A549 (cell line): Measurements from ENCODE around the gene TNFSF4. TPM values are rescaled to one million over a fixed set of nuclear protein-coding genes. Genes with fewer than 3 reads are reported as not detected.

ENCODE experiments used
- ATAC-seq, 2 experiments: fragments of 200-7000 bp in 1 of 2; fragments of >200 bp in 1 of 2; cut with Nextera tagmentation in 1 of 2; cut with Tn5 transposase in 1 of 2; 3 replicates each; pipeline versions ENCODE4 v1.8.0 to v1.9.1; 2018 to 2020; ENCODE audit warnings: mild to moderate bottlenecking in 1 of 2, moderate library complexity in 1 of 2
- CTCF ChIA-PET: fragments of 300-600 bp; sonication (Branson Sonifier 250); formaldehyde crosslinking; extraction: SDS; loops from one replicate; lab custom pipeline; 2021; ENCODE audit warnings: antibody characterized with exemption, inconsistent platforms; lab: Yijun Ruan, JAX
- POLR2A ChIA-PET: fragments of 350-600 bp; formaldehyde crosslinking; extraction: SDS; loops from one replicate; lab custom pipeline; 2021; ENCODE audit warnings: antibody characterized with exemption, inconsistent platforms; lab: Yijun Ruan, JAX
- DNase-seq, 2 experiments: peaks; one replicate each; pipeline versions ENCODE4 v3.0.0 to v3.0.0-alpha.2; 2011 to 2016; ENCODE audit warnings: low read depth in 1 of 2, low spot score in 1 of 2
- FAIRE-seq: peaks from 2 replicates; lab custom pipeline; 2011; peaks lifted over from hg19 to GRCh38; lab: Jason Lieb, UNC
- H3K27ac ChIP-seq, 2 experiments: fragments of >200 bp; sonication (Bioruptor Twin); formaldehyde crosslinking; 3 replicates each; pipeline ENCODE4 v1.5.1; 2016 to 2017
- H3K4me1 ChIP-seq: fragments of >200 bp; sonication (Bioruptor Twin); formaldehyde crosslinking; 3 replicates; pipeline ENCODE4 v1.6.1; 2016
- H3K4me2 ChIP-seq: fragments of >200 bp; sonication (Bioruptor Twin); formaldehyde crosslinking; 3 replicates; pipeline ENCODE4 v1.6.1; 2016
- H3K4me3 ChIP-seq: fragments of >200 bp; sonication (Bioruptor Twin); formaldehyde crosslinking; 3 replicates; pipeline ENCODE4 v1.5.1; 2016
- H3K9me3 ChIP-seq: fragments of >200 bp; sonication (Bioruptor Twin); formaldehyde crosslinking; 3 replicates; pipeline ENCODE4 v1.6.1; 2016
- BHLHE40 ChIP-seq: IDR thresholded peaks from 2 replicates; pipeline ENCODE4 v1.6.1; 2012; ENCODE audit warnings: low read depth, low read length, inconsistent platforms
- CEBPB ChIP-seq, 2 experiments: fragments of >200 bp in 1 of 2; sonication (Bioruptor Twin) in 1 of 2; formaldehyde crosslinking in 1 of 2; IDR thresholded peaks; 2 replicates each; pipeline ENCODE4 v1.6.1; 2012 to 2016
- EHF ChIP-seq: fragments of 250-450 bp; sonication (Bioruptor Pico); IDR thresholded peaks from 2 replicates; pipeline ENCODE4 v1.5.0; 2020; ENCODE audit warnings: mild to moderate bottlenecking
- EP300 ChIP-seq, 2 experiments: fragments of >200 bp; sonication (Bioruptor Twin); formaldehyde crosslinking; IDR thresholded peaks; 2 replicates in 1 of 2; 3 replicates in 1 of 2; pipeline ENCODE4 v1.6.1; 2016 to 2017
- FOSL2 ChIP-seq, 2 experiments: fragments of 450-650 bp in 1 of 2; fragments of >200 bp in 1 of 2; sonication (Bioruptor Twin) in 1 of 2; formaldehyde crosslinking; IDR thresholded peaks; 2 replicates each; pipeline versions ENCODE4 v1.5.0 to v1.6.1; 2016 to 2020; ENCODE audit warnings: mild to moderate bottlenecking in 1 of 2, moderate library complexity in 1 of 2
- HES2 ChIP-seq: fragments of >200 bp; sonication (Bioruptor Twin); formaldehyde crosslinking; IDR thresholded peaks from 2 replicates; pipeline ENCODE4 v1.6.1; 2016
- HEYL ChIP-seq: fragments of 250-450 bp; sonication (Bioruptor Pico); IDR thresholded peaks from 2 replicates; pipeline ENCODE4 v1.8.0; 2021; ENCODE audit warnings: mild to moderate bottlenecking, moderate library complexity
- HMGXB4 ChIP-seq: fragments of 250-450 bp; sonication (Bioruptor Pico); IDR thresholded peaks from 2 replicates; pipeline ENCODE4 v1.5.0; 2021; ENCODE audit warnings: mild to moderate bottlenecking, moderate library complexity, borderline replicate concordance
- HOXB13 ChIP-seq: fragments of 250-450 bp; sonication (Bioruptor Pico); IDR thresholded peaks from 2 replicates; pipeline ENCODE4 v1.5.0; 2020; ENCODE audit warnings: low read depth, mild to moderate bottlenecking, moderate library complexity
- MAZ ChIP-seq: fragments of 150-350 bp; IDR thresholded peaks from 2 replicates; pipeline ENCODE4 v1.6.1; 2014; ENCODE audit warnings: antibody characterized with exemption, low read depth, low read length, borderline replicate concordance
- NPAS2 ChIP-seq: fragments of 250-450 bp; sonication (Bioruptor Pico); IDR thresholded peaks from 2 replicates; pipeline ENCODE4 v1.8.0; 2022; ENCODE audit warnings: mild to moderate bottlenecking, moderate library complexity, borderline replicate concordance
- PHF8 ChIP-seq: fragments of 200-600 bp; sonication (generic); IDR thresholded peaks from 2 replicates; pipeline ENCODE4 v1.6.1; 2016; ENCODE audit warnings: low read depth, mild to moderate bottlenecking, antibody characterized with exemption, moderate library complexity, borderline replicate concordance
- RNF2 ChIP-seq: fragments of 200-600 bp; sonication (generic); IDR thresholded peaks from 2 replicates; pipeline ENCODE4 v1.6.1; 2016; ENCODE audit warnings: low read depth, mild to moderate bottlenecking, antibody characterized with exemption, moderate library complexity, borderline replicate concordance
- SMC3 ChIP-seq: fragments of >200 bp; sonication (Bioruptor Twin); formaldehyde crosslinking; IDR thresholded peaks from 3 replicates; pipeline ENCODE4 v1.6.1; 2018; ENCODE audit warnings: inconsistent platforms
- SREBF2 ChIP-seq: fragments of 450-650 bp; IDR thresholded peaks from 2 replicates; pipeline ENCODE4 v1.6.1; 2014; ENCODE audit warnings: mild to moderate bottlenecking, moderate library complexity
- TP53 ChIP-seq: fragments of 250-450 bp; sonication (Bioruptor Pico); IDR thresholded peaks from 2 replicates; pipeline ENCODE4 v1.5.0; 2021; ENCODE audit warnings: mild to moderate bottlenecking, moderate library complexity
- ZC3H11A ChIP-seq: fragments of 450-650 bp; IDR thresholded peaks from 2 replicates; pipeline ENCODE4 v1.6.1; 2014; ENCODE audit warnings: antibody characterized with exemption, mild to moderate bottlenecking
- ZFP36 ChIP-seq: fragments of 450-650 bp; IDR thresholded peaks from 2 replicates; pipeline ENCODE4 v1.6.1; 2014; ENCODE audit warnings: borderline replicate concordance; ENCODE audit not compliant: partially characterized antibody
- ZSCAN20 ChIP-seq: fragments of 250-450 bp; sonication (Bioruptor Pico); IDR thresholded peaks from 2 replicates; pipeline ENCODE4 v1.8.0; 2022; ENCODE audit warnings: mild to moderate bottlenecking, moderate library complexity
- WGBS: methylation state at CpG from one replicate; pipeline ENCODE4 v1.1.6; 2017; ENCODE audit errors: missing lambda C conversion rate; 5-methylcytosine and 5-hydroxymethylcytosine counted together
- polyA plus RNA-seq, 4 experiments: library from polyadenylated mRNA; depleted of rRNA in 3 of 4; stranded (reverse); fragments of >200 nt; fragmentation: RNase III in 1 of 4; extraction: RNeasy Plus Mini Kit Qiagen cat#74134 plus additional on column Dnase treatment in 1 of 4; gene quantifications; 2 replicates in 3 of 4; 3 replicates in 1 of 4; pipeline ENCODE4 v1.2.3, GENCODE V29; 2011 to 2017
- TF ChIP-seq, protein P1 (sequence below): IDR thresholded peaks from 2 replicates; pipeline ENCODE4 v1.6.1; 2012; ENCODE audit warnings: low read depth, borderline replicate concordance
- TF ChIP-seq, protein P2 (sequence below): IDR thresholded peaks from 2 replicates; pipeline ENCODE4 v1.6.1; 2012

Gene TNFSF4
- polyA plus RNA-seq, 2 of the 4 experiments (the other 2 are of a cell fraction): 0.06 to 0.27 TPM

GRCh38 chr1:173222149-173223030 lies 15.3 kb upstream of the TNFSF4 start:
- ATAC-seq: no peak
- FAIRE-seq: no peak
- H3K4me1 ChIP-seq: no peaks in the 10 kb centered on the region
- no peak overlapping the region for H3K4me3 ChIP-seq
- H3K27ac ChIP-seq: no peak overlapping the region
- no peak overlapping the region for H3K4me2 ChIP-seq
- 41% methylated on average over 3 of the region's 3 CpGs for WGBS
- no peak for TF ChIP-seq FOSL2 (IDR thresholded peaks at IDR 0.05)
- TF ChIP-seq FOSL2 (CRISPR knock-in tag; IDR thresholded peaks at IDR 0.05): no peak
- no peak for TF ChIP-seq PHF8
- no peak for TF ChIP-seq RNF2
- TF ChIP-seq ZC3H11A: no peak
- TF ChIP-seq NPAS2 (CRISPR knock-in tag): no peak
- no peak for TF ChIP-seq HEYL
- TF ChIP-seq, protein P1, sequence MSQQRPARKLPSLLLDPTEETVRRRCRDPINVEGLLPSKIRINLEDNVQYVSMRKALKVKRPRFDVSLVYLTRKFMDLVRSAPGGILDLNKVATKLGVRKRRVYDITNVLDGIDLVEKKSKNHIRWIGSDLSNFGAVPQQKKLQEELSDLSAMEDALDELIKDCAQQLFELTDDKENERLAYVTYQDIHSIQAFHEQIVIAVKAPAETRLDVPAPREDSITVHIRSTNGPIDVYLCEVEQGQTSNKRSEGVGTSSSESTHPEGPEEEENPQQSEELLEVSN: no peak
- TF ChIP-seq CEBPB (IDR thresholded peaks at IDR 0.05): no peak
- TF ChIP-seq ZFP36: no peak
- no peaks in the 10 kb centered on the region for H3K9me3 ChIP-seq
- ChIA-PET POLR2A (no interaction called here), CTCF (interaction anchor here (0.9 to 1.8 kb wide), 5 partner anchors 11 to 479 kb away, joined by 3 to 4 read pairs (median 3); no protein-coding TSS in a partner anchor)
- DNase-seq: no peak

GRCh38 chr1:173220157-173220556 lies 13.0 kb upstream of the TNFSF4 start:
- TF ChIP-seq EP300 (IDR thresholded peaks at IDR 0.05) (no peak), HMGXB4 (no peak), SMC3 (no peak)
- no peak for ATAC-seq
- ChIA-PET POLR2A (no interaction called here), CTCF (interaction anchor here (1.0 to 1.8 kb wide), 2 partner anchors 9 to 18 kb away, joined by 3 read pairs; no protein-coding TSS in a partner anchor)
- WGBS: 15% methylated on average over 1 of the region's 1 CpG
- Histone ChIP-seq H3K4me1 (no peaks in the 10 kb centered on the region), H3K4me2 (no peak overlapping the region), H3K9me3 (no peaks in the 10 kb centered on the region), H3K27ac (no peak overlapping the region), H3K4me3 (no peak overlapping the region)
- no peak for FAIRE-seq
- no peak for DNase-seq

GRCh38 chr1:173213665-173214064 lies 6.5 kb upstream of the TNFSF4 start:
- ATAC-seq (no peak), DNase-seq (no peak), FAIRE-seq (no peak)
- CTCF ChIA-PET: interaction anchor here (1.2 kb wide), 1 partner anchor 388 kb away, joined by 3 read pairs; no protein-coding TSS in a partner anchor
- Histone ChIP-seq H3K4me1 (no peaks in the 10 kb centered on the region), H3K4me2 (no peak overlapping the region), H3K27ac (no peak overlapping the region), H3K4me3 (no peak overlapping the region), H3K9me3 (no peaks in the 10 kb centered on the region)
- 88% methylated on average over 1 of the region's 1 CpG for WGBS
- POLR2A ChIA-PET: no interaction called here
- TF ChIP-seq ZSCAN20 (CRISPR knock-in tag): no peak
- no peak for TF ChIP-seq MAZ

DNA sequence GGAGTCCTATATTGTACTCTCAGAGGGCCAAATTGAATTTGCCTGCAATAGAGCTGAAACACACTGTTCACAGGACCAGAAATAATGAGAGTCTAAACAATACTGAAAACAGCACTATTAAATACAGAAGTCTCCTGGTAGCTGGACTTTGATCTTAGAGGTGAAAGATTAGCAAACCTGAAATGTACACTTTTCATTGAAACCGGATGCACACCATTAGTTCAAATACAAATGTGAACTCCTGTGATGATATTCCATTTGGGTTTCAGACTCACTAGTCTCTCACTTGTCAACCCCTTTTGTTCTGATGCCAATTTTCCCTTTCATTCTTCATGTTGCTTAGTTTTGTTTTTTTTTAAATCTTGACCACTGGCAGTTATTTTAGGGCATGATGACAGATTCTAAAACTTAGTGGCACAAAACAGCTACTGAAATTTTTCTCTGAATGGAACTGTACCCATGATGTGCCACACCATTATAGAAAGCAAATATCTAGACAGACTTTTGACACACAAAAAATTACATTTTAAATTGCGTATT lies 5.9 kb upstream of the TNFSF4 start:
- Histone ChIP-seq H3K4me2 (no peak overlapping the region), H3K4me1 (no peaks in the 10 kb centered on the region), H3K4me3 (no peak overlapping the region), H3K27ac (no peak overlapping the region), H3K9me3 (no peaks in the 10 kb centered on the region)
- WGBS: 80% methylated on average over 2 of the region's 2 CpGs
- ChIA-PET CTCF (interaction anchor here (2.5 kb wide), 1 partner anchor 468 kb away, joined by 10 read pairs; no protein-coding TSS in a partner anchor), POLR2A (no interaction called here)
- DNase-seq: no peak
- ATAC-seq: no peak
- FAIRE-seq: no peak
- TF ChIP-seq, protein P2, sequence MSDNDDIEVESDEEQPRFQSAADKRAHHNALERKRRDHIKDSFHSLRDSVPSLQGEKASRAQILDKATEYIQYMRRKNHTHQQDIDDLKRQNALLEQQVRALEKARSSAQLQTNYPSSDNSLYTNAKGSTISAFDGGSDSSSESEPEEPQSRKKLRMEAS: no peak
- TF ChIP-seq, protein P1: no peak
- TF ChIP-seq EHF (no peak), HMGXB4 (no peak), BHLHE40 (no peak), MAZ (no peak), SREBF2 (no peak), TP53 (CRISPR knock-in tag) (no peak), CEBPB (IDR thresholded peaks at IDR 0.05) (no peak), HES2 (no peak), HOXB13 (CRISPR knock-in tag) (no peak), EP300 (IDR thresholded peaks at IDR 0.05) (no peak)
